MCF 10A (cell line): ENCODE results near the gene MMP27. TPM values are rescaled to one million over a fixed set of nuclear protein-coding genes. Genes with fewer than 3 reads are reported as not detected.

Source experiments
- BruUV-seq: library from RNA; stranded (reverse); fragments of 400-500 nt; replicated peaks from 2 replicates; lab custom pipeline; 2021; lab: Mats Ljungman, UMichigan
- CTCF ChIA-PET: fragments of 300-600 bp; sonication (Branson Sonifier 250); formaldehyde crosslinking; extraction: SDS; loops from one replicate; lab custom pipeline; 2021; ENCODE audit warnings: antibody characterized with exemption, inconsistent platforms; lab: Yijun Ruan, JAX
- POLR2A ChIA-PET: fragments of 300-600, 350-650 bp; sonication (Branson Sonifier 250); formaldehyde crosslinking; extraction: SDS; loops from one replicate; lab custom pipeline; 2020; ENCODE audit warnings: antibody characterized with exemption, inconsistent platforms; lab: Yijun Ruan, JAX
- DNase-seq: peaks from one replicate; pipeline ENCODE4 v3.0.0-alpha.2; 2018; ENCODE audit not compliant: unreplicated experiment
- H3K27ac Mint-ChIP-seq: one replicate; pipeline ENCODE4 v1.8.0; 2022; ENCODE audit warnings: mild to moderate bottlenecking, low read depth, mixed read lengths; ENCODE audit not compliant: unreplicated experiment
- H3K27me3 Mint-ChIP-seq: one replicate; pipeline ENCODE4 v1.8.0; 2022; ENCODE audit warnings: mixed read lengths; ENCODE audit not compliant: insufficient read depth, unreplicated experiment
- H3K36me3 Mint-ChIP-seq: one replicate; pipeline ENCODE4 v1.8.0; 2022; ENCODE audit warnings: mild to moderate bottlenecking, moderate library complexity, mixed read lengths; ENCODE audit not compliant: insufficient read depth, unreplicated experiment
- H3K4me1 Mint-ChIP-seq: one replicate; pipeline ENCODE4 v1.8.0; 2022; ENCODE audit warnings: mixed read lengths; ENCODE audit not compliant: insufficient read depth, unreplicated experiment
- H3K4me3 Mint-ChIP-seq: one replicate; pipeline ENCODE4 v1.8.0; 2022; ENCODE audit warnings: mild to moderate bottlenecking, moderate library complexity, mixed read lengths; ENCODE audit not compliant: unreplicated experiment
- H3K9me3 Mint-ChIP-seq: one replicate; pipeline ENCODE4 v1.8.0; 2022; ENCODE audit warnings: mixed read lengths; ENCODE audit not compliant: unreplicated experiment
- CTCF ChIP-seq: fragments of 200-600 bp; IDR thresholded peaks from one replicate; pipeline ENCODE4 v1.8.0; 2022; ENCODE audit warnings: antibody characterized with exemption, mild to moderate bottlenecking; ENCODE audit not compliant: unreplicated experiment
- intact Hi-C: fragments of 100-400 bp; cut with micrococcal nuclease; formaldehyde crosslinking; loops from 2 replicates; pipeline ENCODE4 v1.14.1; 2022
- total RNA-seq: library from RNA; stranded (reverse); gene quantifications from 2 replicates; pipeline ENCODE4 v1.2.3, GENCODE V29; 2022

The MMP27 gene
- total RNA-seq, 1 experiment from 2014 or later = not detected

GRCh38 chr11:102708654-102709053, 3.1 kb upstream of the MMP27 start:
- ChIA-PET CTCF (interaction anchor here (0.6 to 0.7 kb wide), 2 partner anchors 831 to 847 kb away, joined by 4 read pairs; no protein-coding TSS in a partner anchor), POLR2A (no interaction called here)
- intact Hi-C loops = no loop called here
- BruUV-seq = no TSS peak
- Mint-ChIP-seq H3K27ac (peak overlapping the region; percentile 40), H3K9me3 (no peaks in the 10 kb centered on the region), H3K4me1 (peaks cover 6% of the 10 kb centered on the region), H3K36me3 (no peaks in the 10 kb centered on the region), H3K4me3 (no peak overlapping the region), H3K27me3 (no peaks in the 10 kb centered on the region)
- DNase-seq = no peak
- TF ChIP-seq CTCF = no peak

- no peaks in the 10 kb centered on the region for H3K27me3 Mint-ChIP-seq
- intact Hi-C loops = no loop called here
Measured at GRCh38 chr11:102704841-102705240, 728 bp downstream of the MMP27 start.

GRCh38 chr11:102703826-102704493, 1.6 kb downstream of the MMP27 start:
- intact Hi-C loops = no loop called here
- ChIA-PET CTCF (no interaction called here), POLR2A (no interaction called here)
- no peak for DNase-seq
- Mint-ChIP-seq H3K36me3 (no peaks in the 10 kb centered on the region), H3K4me1 (no peaks in the 10 kb centered on the region), H3K27ac (no peak overlapping the region), H3K27me3 (no peaks in the 10 kb centered on the region), H3K9me3 (no peaks in the 10 kb centered on the region), H3K4me3 (no peak overlapping the region)
- TF ChIP-seq CTCF = no peak
- BruUV-seq = no TSS peak

More at GRCh38 chr11:102704841-102705240, 728 bp downstream of the MMP27 start:
- Mint-ChIP-seq H3K9me3 (no peaks in the 10 kb centered on the region), H3K4me1 (peaks cover 6% of the 10 kb centered on the region), H3K27ac (no peak overlapping the region), H3K36me3 (no peaks in the 10 kb centered on the region), H3K4me3 (no peak overlapping the region)
- ChIA-PET CTCF (no interaction called here), POLR2A (no interaction called here)
- TF ChIP-seq CTCF = no peak
- no peak for DNase-seq
- no TSS peak for BruUV-seq

- H3K36me3 Mint-ChIP-seq = no peaks in the 10 kb centered on the region
- intact Hi-C loops = no loop called here
- H3K27me3 Mint-ChIP-seq = peaks cover 10% of the 10 kb centered on the region
- H3K4me1 Mint-ChIP-seq = no peaks in the 10 kb centered on the region
- no peak for DNase-seq
- no peaks in the 10 kb centered on the region for H3K9me3 Mint-ChIP-seq
- no peak for TF ChIP-seq CTCF
- no TSS peak for BruUV-seq
- CTCF ChIA-PET = interaction anchor here (0.6 kb wide), 1 partner anchor 382 kb away, joined by 3 read pairs; no protein-coding TSS in a partner anchor
- H3K4me3 Mint-ChIP-seq = no peak overlapping the region
- POLR2A ChIA-PET = no interaction called here
- no peak overlapping the region for H3K27ac Mint-ChIP-seq
Measured at GRCh38 chr11:102695201-102695600, 10.4 kb downstream of the MMP27 start.
